Prostate gland (tissue), 2 donors: Measurements from ENCODE around the gene SSC5D. TPM values are rescaled to one million over a fixed set of nuclear protein-coding genes. Genes with fewer than 3 reads are reported as not detected.

ENCODE experiments used
- DNase-seq: peaks from one replicate; pipeline ENCODE4 v3.0.0-alpha.2; 2019; ENCODE audit warnings: low spot score
- H3K27ac ChIP-seq, 2 donors: fragments of 200-600 bp; sonication (generic); 2 replicates each; pipeline ENCODE4 v1.5.1; 2017 to 2019
- H3K27me3 ChIP-seq: fragments of 200-600 bp; sonication (generic); replicated peaks from 2 replicates; pipeline ENCODE4 v1.5.1; 2019; ENCODE audit not compliant: insufficient read depth
- H3K36me3 ChIP-seq, 2 donors: fragments of 200-600 bp; sonication (generic); 1 replicate in 1 of 2; 2 replicates in 1 of 2; pipeline versions ENCODE4 v1.5.1 to v1.8.1; 2017 to 2019
- H3K4me1 ChIP-seq: fragments of 200-600 bp; sonication (generic); replicated peaks from 2 replicates; pipeline ENCODE4 v1.5.1; 2019
- H3K4me3 ChIP-seq, 2 donors: fragments of 200-600 bp; sonication (generic); 2 replicates each; pipeline ENCODE4 v1.5.1; 2017 to 2019
- H3K9me3 ChIP-seq: fragments of 200-600 bp; sonication (generic); 2 replicates; pipeline ENCODE4 v1.5.1; 2017
- POLR2A ChIP-seq: fragments of 450-650 bp; IDR thresholded peaks from one replicate; pipeline ENCODE4 v1.6.1; 2016; ENCODE audit warnings: antibody characterized with exemption, mild to moderate bottlenecking
- POLR2AphosphoS5 ChIP-seq: sonication (generic); formaldehyde crosslinking; IDR thresholded peaks from one replicate; pipeline ENCODE4 v1.6.1; 2017; ENCODE audit warnings: antibody characterized with exemption
- WGBS: methylation state at CpG from one replicate; pipeline ENCODE4 v1.1.5; 2018; 5-methylcytosine and 5-hydroxymethylcytosine counted together
- intact Hi-C: fragments of 100-400 bp; cut with DNase I; formaldehyde crosslinking; loops from one replicate; pipeline ENCODE4 v1.14.2; 2022
- total RNA-seq, 2 donors: library from RNA; depleted of rRNA; stranded (reverse); fragments of >200 nt; gene quantifications; one replicate each; pipeline ENCODE4 v1.1.0, GENCODE V29; 2016
- TF ChIP-seq, protein P1 (sequence below), 4 experiments: fragments of 200-600 bp in 2 of 4; fragments of 450-650 bp in 2 of 4; sonication (generic) in 2 of 4; IDR thresholded peaks; 1 replicate in 3 of 4; 2 replicates in 1 of 4; pipeline ENCODE4 v1.5.1; 2016 to 2019; ENCODE audit warnings: antibody characterized with exemption in 4 of 4, mild to moderate bottlenecking in 2 of 4, moderate library complexity in 2 of 4

The SSC5D gene
- total RNA-seq, 2 donors from 2014 or later = 5.6 to 8.6 TPM

DNA sequence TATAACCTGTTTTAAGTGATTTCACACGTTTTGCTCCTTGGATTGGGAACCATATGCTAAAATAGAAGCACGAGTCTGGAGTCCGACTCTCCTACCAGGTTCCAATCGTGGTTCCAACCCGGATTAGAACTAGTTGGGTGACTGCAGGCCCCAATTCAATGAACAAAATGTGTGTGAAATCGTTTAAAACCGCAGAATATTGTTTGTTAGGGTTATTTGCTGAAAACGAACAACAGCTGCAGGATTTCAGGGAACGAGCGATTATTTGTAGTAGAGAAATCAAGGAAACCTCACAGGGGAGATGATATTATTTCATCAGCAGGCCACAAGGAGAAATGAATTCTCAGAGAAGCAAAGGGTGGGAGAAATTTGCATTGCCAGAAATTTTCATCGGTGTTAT, 16.7 kb downstream of the SSC5D start:
- Histone ChIP-seq H3K27me3 (no peaks in the 10 kb centered on the region), H3K4me1 (no peaks in the 10 kb centered on the region), H3K27ac (no peak overlapping the region), H3K9me3 (no peaks in the 10 kb centered on the region), H3K4me3 (no peak overlapping the region), H3K36me3 (no peaks in the 10 kb centered on the region)
- intact Hi-C loops = loop anchor here (2.0 to 10.0 kb wide), 2 partner anchors 38 to 220 kb away; partner anchors contain the start of genes BRSK1 and HSPBP1
- TF ChIP-seq POLR2A = no peak
- TF ChIP-seq, protein P1, sequence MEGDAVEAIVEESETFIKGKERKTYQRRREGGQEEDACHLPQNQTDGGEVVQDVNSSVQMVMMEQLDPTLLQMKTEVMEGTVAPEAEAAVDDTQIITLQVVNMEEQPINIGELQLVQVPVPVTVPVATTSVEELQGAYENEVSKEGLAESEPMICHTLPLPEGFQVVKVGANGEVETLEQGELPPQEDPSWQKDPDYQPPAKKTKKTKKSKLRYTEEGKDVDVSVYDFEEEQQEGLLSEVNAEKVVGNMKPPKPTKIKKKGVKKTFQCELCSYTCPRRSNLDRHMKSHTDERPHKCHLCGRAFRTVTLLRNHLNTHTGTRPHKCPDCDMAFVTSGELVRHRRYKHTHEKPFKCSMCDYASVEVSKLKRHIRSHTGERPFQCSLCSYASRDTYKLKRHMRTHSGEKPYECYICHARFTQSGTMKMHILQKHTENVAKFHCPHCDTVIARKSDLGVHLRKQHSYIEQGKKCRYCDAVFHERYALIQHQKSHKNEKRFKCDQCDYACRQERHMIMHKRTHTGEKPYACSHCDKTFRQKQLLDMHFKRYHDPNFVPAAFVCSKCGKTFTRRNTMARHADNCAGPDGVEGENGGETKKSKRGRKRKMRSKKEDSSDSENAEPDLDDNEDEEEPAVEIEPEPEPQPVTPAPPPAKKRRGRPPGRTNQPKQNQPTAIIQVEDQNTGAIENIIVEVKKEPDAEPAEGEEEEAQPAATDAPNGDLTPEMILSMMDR (IDR thresholded peaks at IDR 0.05) = no peak
- no peak for TF ChIP-seq POLR2AphosphoS5
- 83% methylated on average over 11 of the region's 11 CpGs for WGBS
- DNase-seq = no peak

DNA sequence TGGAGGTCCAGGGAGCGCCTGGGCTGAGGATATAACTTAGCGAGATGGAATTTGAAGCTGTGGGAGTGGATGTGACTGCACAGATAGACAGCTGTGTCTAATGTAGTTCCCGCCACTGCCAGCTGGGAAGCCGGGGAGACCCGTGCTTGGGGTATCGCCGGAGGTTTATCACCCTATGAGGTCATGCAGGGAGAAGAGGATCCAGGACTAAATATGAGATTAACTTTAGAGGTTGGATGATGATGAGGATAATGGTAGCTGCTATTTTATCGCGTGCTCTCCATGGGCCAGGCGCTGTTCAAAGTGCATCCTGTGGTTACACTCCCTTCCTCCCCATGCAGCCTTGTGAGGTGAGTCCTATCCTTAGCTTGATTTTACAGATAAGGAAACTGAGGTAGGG, 19.9 kb downstream of the SSC5D start:
- intact Hi-C loops = loop anchor here (10.0 kb wide), 1 partner anchor 223 kb away; the partner anchor contains the start of genes BRSK1 and HSPBP1

DNA sequence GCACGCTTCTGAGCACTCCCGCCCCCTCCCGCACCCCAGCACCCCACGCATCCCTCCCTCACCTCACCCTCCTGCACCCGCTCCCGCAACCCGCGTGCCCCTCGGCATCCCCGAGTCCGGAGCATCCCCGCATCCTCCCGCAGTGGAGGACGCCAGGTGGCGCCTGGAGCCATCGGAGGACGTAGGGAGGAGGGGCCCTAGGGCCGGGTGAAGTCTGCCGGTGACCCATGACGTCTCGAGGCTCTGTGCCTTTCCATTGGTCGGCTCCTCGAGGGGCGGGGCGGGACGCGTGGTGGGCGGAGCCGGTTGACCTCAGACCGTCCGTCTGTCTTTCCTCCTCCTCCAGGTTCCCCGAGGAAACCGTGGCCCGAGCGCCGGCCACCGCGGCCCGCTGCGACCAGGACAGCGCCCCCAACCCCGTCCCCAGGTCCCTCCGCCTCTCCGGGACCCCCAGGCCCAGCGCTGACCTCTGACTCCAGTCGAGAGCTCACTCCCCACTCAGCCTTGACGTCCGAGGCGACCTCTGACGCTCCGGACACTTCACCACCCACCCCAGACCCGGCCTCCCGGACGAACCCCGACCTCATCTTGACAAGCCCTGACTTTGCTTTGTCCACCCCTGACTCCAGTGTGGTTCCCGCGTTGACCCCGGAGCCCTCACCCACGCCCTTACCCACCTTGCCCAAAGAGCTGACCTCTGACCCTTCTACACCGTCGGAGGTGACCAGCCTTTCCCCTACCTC, 28.8 kb downstream of the SSC5D start:
- H3K36me3 ChIP-seq = no peaks in the 10 kb centered on the region
- WGBS = 10% methylated on average over 61 of the region's 61 CpGs
- peak overlapping the region; percentile 77 for H3K27ac ChIP-seq
- H3K9me3 ChIP-seq = no peaks in the 10 kb centered on the region
- no peaks in the 10 kb centered on the region for H3K27me3 ChIP-seq
- DNase-seq = peak; percentile 94
- H3K4me1 ChIP-seq = no peaks in the 10 kb centered on the region
- intact Hi-C loops = loop anchor here (2.0 to 5.0 kb wide), 3 partner anchors 65 to 116 kb away; partner anchors contain the start of genes ZNF579 and ZNF865
- TF ChIP-seq POLR2A = peak; percentile 55
- peak; percentile 88 for TF ChIP-seq POLR2AphosphoS5
- TF ChIP-seq, protein P1 (IDR thresholded peaks at IDR 0.05) = peak; percentile 79 to 98 (median 92)
- H3K4me3 ChIP-seq = peak overlapping the region; percentile 26 to 43

More for the DNA sequence above, 19.9 kb downstream of the SSC5D start:
- H3K4me3 ChIP-seq = no peak overlapping the region
- no peak overlapping the region for H3K27ac ChIP-seq
- H3K9me3 ChIP-seq = no peaks in the 10 kb centered on the region
- H3K27me3 ChIP-seq = no peaks in the 10 kb centered on the region
- H3K4me1 ChIP-seq = no peaks in the 10 kb centered on the region
- TF ChIP-seq POLR2A (no peak), POLR2AphosphoS5 (no peak)
- TF ChIP-seq, protein P1 (IDR thresholded peaks at IDR 0.05) = no peak
- WGBS = 77% methylated on average over 10 of the region's 10 CpGs
- no peaks in the 10 kb centered on the region for H3K36me3 ChIP-seq
- no peak for DNase-seq

DNA sequence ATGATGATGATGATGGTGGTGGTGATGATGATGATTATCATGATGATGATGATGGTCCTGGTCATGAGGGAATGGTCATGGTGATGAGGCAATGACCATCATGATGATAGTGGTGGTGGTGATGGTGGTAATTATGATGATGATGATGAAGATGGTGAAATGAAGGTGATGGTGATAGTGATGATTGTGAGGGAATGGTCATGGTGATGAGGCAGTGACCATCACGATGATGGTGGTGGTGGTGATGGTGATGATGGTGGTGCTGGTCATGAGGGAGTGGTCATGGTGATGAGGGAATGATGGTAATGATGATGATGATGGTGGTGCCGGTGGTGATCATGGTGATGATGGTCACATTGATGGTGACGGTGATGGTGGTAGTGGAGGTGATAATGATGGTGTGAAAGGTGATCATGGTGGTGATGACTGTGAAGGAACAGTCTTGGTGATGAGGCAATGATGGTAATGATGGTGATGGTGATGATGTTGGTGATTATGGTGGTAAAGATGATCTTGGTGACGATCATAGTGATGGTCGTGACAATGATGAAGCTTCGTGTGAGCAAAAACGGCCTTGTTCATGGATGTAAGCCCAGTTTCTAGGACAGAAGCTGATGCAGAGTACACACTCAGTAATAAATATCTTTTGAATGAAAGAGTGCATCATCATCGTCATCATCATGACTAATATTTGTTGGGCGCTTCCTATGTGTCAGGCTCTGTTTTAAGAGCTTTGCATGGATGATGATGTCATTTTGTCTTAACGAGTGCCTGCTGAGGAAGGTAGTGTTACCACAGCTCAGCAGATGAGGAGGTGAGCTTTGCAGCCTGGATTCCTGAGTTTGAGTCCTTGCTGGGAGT, 31.4 kb downstream of the SSC5D start:
- Histone ChIP-seq H3K4me1 (no peaks in the 10 kb centered on the region), H3K4me3 (no peak overlapping the region), H3K27me3 (no peaks in the 10 kb centered on the region), H3K27ac (no peak overlapping the region), H3K36me3 (no peaks in the 10 kb centered on the region), H3K9me3 (no peaks in the 10 kb centered on the region)
- TF ChIP-seq, protein P1 (IDR thresholded peaks at IDR 0.05) = no peak
- TF ChIP-seq POLR2AphosphoS5 (no peak), POLR2A (no peak)
- WGBS = 87% methylated on average over 10 of the region's 10 CpGs
- no peak for DNase-seq
- intact Hi-C loops = loop anchor here (5.0 kb wide), 2 partner anchors 63 to 88 kb away; partner anchors contain the start of genes ZNF579 and ZNF865
